Type B pancreatic cell (in vitro differentiated cells): ENCODE measurements around the gene CLIC1. TPM values are rescaled to one million over a fixed set of nuclear protein-coding genes. Genes with fewer than 3 reads are reported as not detected.

ENCODE experiments used
- DNase-seq: peaks from one replicate; pipeline ENCODE4 v3.0.0; 2021; ENCODE audit warnings: mixed read lengths; ENCODE audit not compliant: unreplicated experiment; ENCODE audit errors: extremely low spot score
- H3K27ac Mint-ChIP-seq: 2 replicates; pipeline ENCODE4 v1.8.0; 2021; ENCODE audit warnings: mild to moderate bottlenecking, mixed read lengths
- H3K27me3 Mint-ChIP-seq: 2 replicates; pipeline ENCODE4 v1.8.0; 2021; ENCODE audit warnings: mixed read lengths
- H3K36me3 Mint-ChIP-seq: 2 replicates; pipeline ENCODE4 v1.8.0; 2021; ENCODE audit warnings: mixed read lengths
- H3K4me1 Mint-ChIP-seq: one replicate; pipeline ENCODE4 v1.8.0; 2021; ENCODE audit warnings: mixed read lengths; ENCODE audit not compliant: unreplicated experiment
- H3K4me3 Mint-ChIP-seq: 2 replicates; pipeline ENCODE4 v1.8.0; 2021; ENCODE audit warnings: mild to moderate bottlenecking, mixed read lengths
- H3K9me3 Mint-ChIP-seq: 2 replicates; pipeline ENCODE4 v1.8.0; 2021; ENCODE audit warnings: mixed read lengths
- total RNA-seq: library from RNA; stranded (reverse); gene quantifications from 2 replicates; pipeline ENCODE4 v1.2.1, GENCODE V29; 2021; ENCODE audit warnings: low replicate concordance
- TF ChIP-seq, protein P1 (sequence below): fragments of 200-600 bp; sonication (generic); conservative IDR thresholded peaks from 2 replicates; pipeline ENCODE4 v1.5.0; 2021; ENCODE audit warnings: antibody characterized with exemption, mild to moderate bottlenecking

Gene CLIC1
- total RNA-seq, 1 donor from 2014 or later: 294 TPM

GRCh38 chr6:31765910-31766794 lies 29.8 kb upstream of the CLIC1 start:
- TF ChIP-seq, protein P1, sequence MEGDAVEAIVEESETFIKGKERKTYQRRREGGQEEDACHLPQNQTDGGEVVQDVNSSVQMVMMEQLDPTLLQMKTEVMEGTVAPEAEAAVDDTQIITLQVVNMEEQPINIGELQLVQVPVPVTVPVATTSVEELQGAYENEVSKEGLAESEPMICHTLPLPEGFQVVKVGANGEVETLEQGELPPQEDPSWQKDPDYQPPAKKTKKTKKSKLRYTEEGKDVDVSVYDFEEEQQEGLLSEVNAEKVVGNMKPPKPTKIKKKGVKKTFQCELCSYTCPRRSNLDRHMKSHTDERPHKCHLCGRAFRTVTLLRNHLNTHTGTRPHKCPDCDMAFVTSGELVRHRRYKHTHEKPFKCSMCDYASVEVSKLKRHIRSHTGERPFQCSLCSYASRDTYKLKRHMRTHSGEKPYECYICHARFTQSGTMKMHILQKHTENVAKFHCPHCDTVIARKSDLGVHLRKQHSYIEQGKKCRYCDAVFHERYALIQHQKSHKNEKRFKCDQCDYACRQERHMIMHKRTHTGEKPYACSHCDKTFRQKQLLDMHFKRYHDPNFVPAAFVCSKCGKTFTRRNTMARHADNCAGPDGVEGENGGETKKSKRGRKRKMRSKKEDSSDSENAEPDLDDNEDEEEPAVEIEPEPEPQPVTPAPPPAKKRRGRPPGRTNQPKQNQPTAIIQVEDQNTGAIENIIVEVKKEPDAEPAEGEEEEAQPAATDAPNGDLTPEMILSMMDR: no peak
- Mint-ChIP-seq H3K27me3 (no peaks in the 10 kb centered on the region), H3K4me1 (peaks cover 16% of the 10 kb centered on the region), H3K27ac (no peak overlapping the region), H3K4me3 (peak overlapping the region; percentile 61), H3K36me3 (peaks cover 16% of the 10 kb centered on the region), H3K9me3 (no peaks in the 10 kb centered on the region)
- DNase-seq: no peak

GRCh38 chr6:31765559-31765909 lies 29.2 kb upstream of the CLIC1 start:
- H3K27ac Mint-ChIP-seq: no peak overlapping the region
- H3K9me3 Mint-ChIP-seq: no peaks in the 10 kb centered on the region
- no peak overlapping the region for H3K4me3 Mint-ChIP-seq
- peaks cover 16% of the 10 kb centered on the region for H3K4me1 Mint-ChIP-seq
- no peaks in the 10 kb centered on the region for H3K27me3 Mint-ChIP-seq
- peaks cover 21% of the 10 kb centered on the region for H3K36me3 Mint-ChIP-seq
- TF ChIP-seq, protein P1: no peak
- DNase-seq: no peak

DNA sequence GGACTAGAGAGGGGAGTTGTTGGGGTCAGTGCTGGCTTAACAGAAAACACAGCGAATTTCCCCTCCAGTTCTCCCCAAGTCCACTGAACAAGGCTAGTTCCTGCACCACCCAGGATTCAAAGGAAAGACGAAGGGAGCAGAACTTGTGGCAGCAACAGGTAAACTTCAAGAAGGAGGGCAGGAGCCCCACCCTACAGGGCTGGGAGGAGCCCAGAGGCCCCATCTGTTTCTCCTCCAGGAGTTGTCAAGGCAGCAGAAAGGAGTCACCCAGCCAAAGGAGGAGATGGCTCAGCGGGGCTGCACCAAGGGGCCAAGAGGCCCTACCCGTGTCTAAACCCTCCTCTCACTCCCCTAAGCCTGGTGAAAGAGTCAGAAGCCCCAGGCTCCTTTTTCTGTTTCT lies 27.9 kb upstream of the CLIC1 start:
- H3K27me3 Mint-ChIP-seq: no peaks in the 10 kb centered on the region
- DNase-seq: no peak
- TF ChIP-seq, protein P1: no peak
- no peaks in the 10 kb centered on the region for H3K9me3 Mint-ChIP-seq
- H3K4me1 Mint-ChIP-seq: peaks cover 11% of the 10 kb centered on the region
- H3K36me3 Mint-ChIP-seq: peaks cover 25% of the 10 kb centered on the region
- no peak overlapping the region for H3K4me3 Mint-ChIP-seq
- peak overlapping the region; percentile 62 for H3K27ac Mint-ChIP-seq

- peaks cover 25% of the 10 kb centered on the region for H3K36me3 Mint-ChIP-seq
- H3K4me3 Mint-ChIP-seq: no peak overlapping the region
- no peaks in the 10 kb centered on the region for H3K27me3 Mint-ChIP-seq
- no peak for DNase-seq
- H3K4me1 Mint-ChIP-seq: peaks cover 11% of the 10 kb centered on the region
- TF ChIP-seq, protein P1: no peak
- H3K27ac Mint-ChIP-seq: peak overlapping the region; percentile 62
- H3K9me3 Mint-ChIP-seq: no peaks in the 10 kb centered on the region
Measured at GRCh38 chr6:31763619-31763940, 27.2 kb upstream of the CLIC1 start.

DNA sequence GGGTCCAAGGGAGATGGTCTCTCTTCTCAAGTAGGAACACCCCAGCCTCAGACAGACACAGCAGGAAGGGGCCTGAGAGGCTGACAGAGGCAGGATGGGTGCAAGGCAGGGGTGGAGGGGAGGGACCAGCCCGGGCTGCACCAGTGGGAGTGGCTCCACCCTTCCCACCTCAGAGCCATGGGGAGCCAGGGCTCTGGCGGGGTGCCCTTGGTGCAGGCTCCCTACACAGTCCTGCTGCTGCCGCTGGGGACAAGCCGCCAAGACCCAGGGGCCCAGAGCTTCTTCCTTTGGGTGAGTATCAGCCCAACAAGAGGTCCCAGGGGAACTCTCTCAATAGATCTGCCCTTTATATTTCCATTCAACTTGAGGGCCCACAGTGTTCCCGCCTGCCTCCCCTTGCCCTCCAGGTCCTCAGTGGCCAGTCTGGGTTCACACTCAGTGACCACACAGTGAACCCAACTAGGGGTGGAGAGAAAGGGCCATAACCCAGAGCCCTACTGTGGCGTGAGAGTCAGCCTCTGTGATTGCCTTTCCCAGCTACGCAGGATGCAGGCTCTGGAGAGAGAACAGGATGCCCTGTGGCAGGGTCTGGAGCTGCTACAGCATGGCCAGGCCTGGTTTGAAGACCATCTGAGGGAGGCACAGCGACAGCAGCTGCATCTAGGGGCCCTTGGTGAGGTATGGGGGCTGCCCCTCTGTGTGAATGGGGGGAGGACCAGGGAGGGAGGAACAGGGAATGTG lies 26.7 kb upstream of the CLIC1 start:
- TF ChIP-seq, protein P1: no peak
- no peak for DNase-seq
- H3K36me3 Mint-ChIP-seq: peaks cover 25% of the 10 kb centered on the region
- no peaks in the 10 kb centered on the region for H3K27me3 Mint-ChIP-seq
- no peak overlapping the region for H3K4me3 Mint-ChIP-seq
- H3K27ac Mint-ChIP-seq: peak overlapping the region; percentile 62
- H3K4me1 Mint-ChIP-seq: peaks cover 11% of the 10 kb centered on the region
- H3K9me3 Mint-ChIP-seq: no peaks in the 10 kb centered on the region
